HG02610 (cell line): ENCODE data around the gene ACTN1.

Source experiments
- ATAC-seq: cut with Tn5 transposase; IDR thresholded peaks from one replicate; pipeline ENCODE4 v1.9.1; 2021; ENCODE audit warnings: mild to moderate bottlenecking, moderate library complexity; ENCODE audit not compliant: unreplicated experiment

ACTN1 gene

GRCh38 chr14:68937471-68938270 is 41.4 kb downstream of the ACTN1 start:
- ATAC-seq, result no peak

- no peak for ATAC-seq
Measured at GRCh38 chr14:68936980-68937379, 42.1 kb downstream of the ACTN1 start.

GRCh38 chr14:68936476-68936875 is 42.6 kb downstream of the ACTN1 start:
- ATAC-seq, result no peak

GRCh38 chr14:68935761-68936214 is 43.3 kb downstream of the ACTN1 start:
- no peak for ATAC-seq

- ATAC-seq, result no peak
Measured at GRCh38 chr14:68934066-68934465, 45.0 kb downstream of the ACTN1 start.

- no peak for ATAC-seq
Measured at GRCh38 chr14:68932686-68933085, 46.4 kb downstream of the ACTN1 start.

- no peak for ATAC-seq
Measured at GRCh38 chr14:68932231-68932630, 46.9 kb downstream of the ACTN1 start.

- ATAC-seq, result no peak
Measured at GRCh38 chr14:68931474-68932051, 47.5 kb downstream of the ACTN1 start.

- no peak for ATAC-seq
Measured at GRCh38 chr14:68931063-68931462, 48.0 kb downstream of the ACTN1 start.

- no peak for ATAC-seq
Measured at GRCh38 chr14:68929623-68930307, 49.3 kb downstream of the ACTN1 start.

GRCh38 chr14:68928770-68929550 is 50.1 kb downstream of the ACTN1 start:
- no peak for ATAC-seq

- no peak for ATAC-seq
Measured at GRCh38 chr14:68927956-68928675, 51.0 kb downstream of the ACTN1 start.

- no peak for ATAC-seq
Measured at GRCh38 chr14:68927089-68927488, 52.0 kb downstream of the ACTN1 start.

GRCh38 chr14:68926236-68926635 is 52.9 kb downstream of the ACTN1 start:
- ATAC-seq, result no peak

- no peak for ATAC-seq
Measured at GRCh38 chr14:68925373-68925772, 53.7 kb downstream of the ACTN1 start.

GRCh38 chr14:68924186-68925158 is 54.6 kb downstream of the ACTN1 start:
- ATAC-seq, result no peak

GRCh38 chr14:68922886-68923285 is 56.2 kb downstream of the ACTN1 start:
- no peak for ATAC-seq

- ATAC-seq, result no peak
Measured at GRCh38 chr14:68922201-68922621, 56.9 kb downstream of the ACTN1 start.

- no peak for ATAC-seq
Measured at GRCh38 chr14:68921666-68922065, 57.4 kb downstream of the ACTN1 start.
